Stimulated activated CD8-positive, alpha-beta memory T cell treated with anti-CD3 and anti-CD28 coated beads, Interleukin-7, amount 100 ng/mL, for 48 hours (primary cell): ENCODE results near the gene BMP2.

Source experiments
- DNase-seq, 2 donors: peaks; one replicate each; pipeline ENCODE4 v3.0.0-alpha.2; 2020; ENCODE audit warnings: low read depth in 1 of 2; ENCODE audit errors: extremely low read depth in 1 of 2

Gene BMP2

GRCh38 chr20:6828794-6829423 lies 61.4 kb downstream of the BMP2 start:
- no peak for DNase-seq

GRCh38 chr20:6829510-6830116 lies 62.1 kb downstream of the BMP2 start:
- DNase-seq = no peak
